Right renal pelvis (tissue), 4 donors: ENCODE results near the gene SRR. TPM values are rescaled to one million over a fixed set of nuclear protein-coding genes. Genes with fewer than 3 reads are reported as not detected.

Experiments used
- DNase-seq, 4 donors: peaks; one replicate each; pipeline ENCODE4 v3.0.0-alpha.2; 2013; ENCODE audit warnings: low read depth in 4 of 4, low spot score in 3 of 4, missing footprints in 1 of 4
- polyA plus RNA-seq, 4 donors: library from polyadenylated mRNA; unstranded; fragments of 120-200 nt; gene quantifications; one replicate each; pipeline ENCODE4 v1.2.1, GENCODE V29; 2013; ENCODE audit not compliant: insufficient read length in 4 of 4

The SRR gene
- polyA plus RNA-seq, 4 donors, result 19.3 to 27.3 (median 25.9) TPM

- DNase-seq, result no peak
Observed at GRCh38 chr17:2338315-2338657, 34.5 kb downstream of the SRR start.

GRCh38 chr17:2343421-2343820 lies 39.7 kb downstream of the SRR start:
- no peak for DNase-seq

- no peak for DNase-seq
Observed at GRCh38 chr17:2344528-2344927, 40.8 kb downstream of the SRR start.

GRCh38 chr17:2346475-2346874 lies 42.7 kb downstream of the SRR start:
- DNase-seq, result no peak

GRCh38 chr17:2347805-2348685 lies 44.3 kb downstream of the SRR start:
- no peak for DNase-seq

- DNase-seq, result no peak
Observed at GRCh38 chr17:2351269-2351668, 47.5 kb downstream of the SRR start.

- no peak for DNase-seq
Observed at GRCh38 chr17:2354311-2354710, 50.6 kb downstream of the SRR start.

- DNase-seq, result no peak
Observed at GRCh38 chr17:2357237-2357636, 53.5 kb downstream of the SRR start.

- DNase-seq, result no peak
Observed at GRCh38 chr17:2357931-2358434, 54.2 kb downstream of the SRR start.

- DNase-seq, result no peak
Observed at GRCh38 chr17:2361010-2361760, 57.4 kb downstream of the SRR start.

- DNase-seq, result no peak
Observed at GRCh38 chr17:2362016-2362415, 58.3 kb downstream of the SRR start.

- DNase-seq, result no peak
Observed at GRCh38 chr17:2362416-2362815, 58.7 kb downstream of the SRR start.

- no peak for DNase-seq
Observed at GRCh38 chr17:2362881-2363280, 59.1 kb downstream of the SRR start.

- no peak for DNase-seq
Observed at GRCh38 chr17:2363318-2363717, 59.6 kb downstream of the SRR start.

GRCh38 chr17:2363851-2364762 lies 60.4 kb downstream of the SRR start:
- no peak for DNase-seq

GRCh38 chr17:2364763-2365116 lies 61.0 kb downstream of the SRR start:
- no peak for DNase-seq

- DNase-seq, result no peak
Observed at GRCh38 chr17:2365132-2365531, 61.4 kb downstream of the SRR start.

- no peak for DNase-seq
Observed at GRCh38 chr17:2366747-2367494, 63.2 kb downstream of the SRR start.

GRCh38 chr17:2368359-2368758 lies 64.6 kb downstream of the SRR start:
- DNase-seq, result no peak

GRCh38 chr17:2369039-2369438 lies 65.3 kb downstream of the SRR start:
- DNase-seq, result no peak
